ENCODE data around the gene ZSCAN10.

The ZSCAN10 gene

GRCh38 chr16:3133844-3134243 is 34.8 kb upstream of the ZSCAN10 start:
- DNase-seq, result no peak

- no peak for DNase-seq
Observed at GRCh38 chr16:3131755-3132377, 32.8 kb upstream of the ZSCAN10 start.

GRCh38 chr16:3129137-3130131 is 30.3 kb upstream of the ZSCAN10 start:
- peak; percentile 70 for DNase-seq

- DNase-seq, result peak; percentile 86
Observed at GRCh38 chr16:3127745-3128144, 28.7 kb upstream of the ZSCAN10 start.

- peak; percentile 96 for DNase-seq
Observed at GRCh38 chr16:3123986-3124886, 25.1 kb upstream of the ZSCAN10 start.

GRCh38 chr16:3122926-3123570 is 24.0 kb upstream of the ZSCAN10 start:
- DNase-seq, result no peak

- DNase-seq, result no peak
Observed at GRCh38 chr16:3121851-3122467, 22.9 kb upstream of the ZSCAN10 start.

GRCh38 chr16:3120435-3120834 is 21.3 kb upstream of the ZSCAN10 start:
- no peak for DNase-seq

- no peak for DNase-seq
Observed at GRCh38 chr16:3119701-3120408, 20.8 kb upstream of the ZSCAN10 start.

GRCh38 chr16:3119286-3119685 is 20.2 kb upstream of the ZSCAN10 start:
- no peak for DNase-seq

GRCh38 chr16:3118846-3119245 is 19.8 kb upstream of the ZSCAN10 start:
- no peak for DNase-seq

- DNase-seq, result no peak
Observed at GRCh38 chr16:3118204-3118790, 19.2 kb upstream of the ZSCAN10 start.

GRCh38 chr16:3115561-3115960 is 16.5 kb upstream of the ZSCAN10 start:
- DNase-seq, result no peak

- no peak for DNase-seq
Observed at GRCh38 chr16:3115003-3115402, 15.9 kb upstream of the ZSCAN10 start.

GRCh38 chr16:3113765-3114479 is 14.8 kb upstream of the ZSCAN10 start:
- no peak for DNase-seq

- no peak for DNase-seq
Observed at GRCh38 chr16:3112881-3113574, 13.9 kb upstream of the ZSCAN10 start.

- peak; percentile 13 for DNase-seq
Observed at GRCh38 chr16:3112058-3112880, 13.2 kb upstream of the ZSCAN10 start, which contains the start of gene ZNF205. Gene ZNF205 (plus strand): TSS chr16:3112586. CDS start chr16:3113431, 845 bp downstream.

GRCh38 chr16:3106205-3106928 is 7.3 kb upstream of the ZSCAN10 start:
- DNase-seq, result peak; percentile 86

Measured in DMS 273 treated with DMSO at 0.1 percent for 48 hours (cell line).